Fibroblast of lung (primary cell): Measurements from ENCODE around the gene SLC15A2. TPM values are rescaled to one million over a fixed set of nuclear protein-coding genes. Genes with fewer than 3 reads are reported as not detected.

Experiments
- DNase-seq, 2 donors: peaks; one replicate each; pipeline versions ENCODE4 v3.0.0 to v3.0.0-alpha.2; 2010; ENCODE audit warnings: low read depth in 2 of 2
- H2AFZ ChIP-seq: 2 replicates; pipeline ENCODE4 v1.5.1; 2012; ENCODE audit warnings: low read length, control low read depth, inconsistent platforms
- H3K27ac ChIP-seq: 2 replicates; pipeline ENCODE4 v1.5.1; 2011; ENCODE audit warnings: low read length, control low read depth; ENCODE audit not compliant: insufficient read depth
- H3K27me3 ChIP-seq: 2 replicates; pipeline ENCODE4 v1.5.1; 2011; ENCODE audit warnings: mild to moderate bottlenecking, low read length; ENCODE audit not compliant: control insufficient read depth, insufficient read depth
- H3K36me3 ChIP-seq: 2 replicates; pipeline ENCODE4 v1.5.1; 2011; ENCODE audit warnings: low read length; ENCODE audit not compliant: control insufficient read depth, insufficient read depth
- H3K4me1 ChIP-seq: 2 replicates; pipeline ENCODE4 v1.5.1; 2011; ENCODE audit warnings: low read length; ENCODE audit not compliant: control insufficient read depth, insufficient read depth; ENCODE audit errors: extremely low read depth
- H3K4me2 ChIP-seq: 2 replicates; pipeline ENCODE4 v1.5.1; 2011; ENCODE audit warnings: low read length, control low read depth; ENCODE audit not compliant: insufficient read depth; ENCODE audit errors: extremely low read depth
- H3K4me3 ChIP-seq, 4 experiments: fragments of 200-600 bp in 1 of 4; sonication (generic) in 1 of 4; replicated peaks in 1 of 4; 2 replicates each; pipeline ENCODE4 v1.5.1; 2011 to 2016; ENCODE audit warnings: low read length in 4 of 4, low read depth in 3 of 4, mild to moderate bottlenecking in 3 of 4, control low read depth in 2 of 4, inconsistent platforms in 1 of 4, mixed read lengths in 1 of 4; ENCODE audit not compliant: insufficient read depth in 1 of 4; ENCODE audit errors: control extremely low read depth in 1 of 4
- H3K79me2 ChIP-seq: 2 replicates; pipeline ENCODE4 v1.5.1; 2012; ENCODE audit warnings: mild to moderate bottlenecking, low read length, inconsistent platforms; ENCODE audit not compliant: control insufficient read depth, insufficient read depth
- H3K9ac ChIP-seq: 2 replicates; pipeline ENCODE4 v1.5.1; 2011; ENCODE audit warnings: mild to moderate bottlenecking, low read length, control low read depth; ENCODE audit not compliant: insufficient read depth
- H3K9me3 ChIP-seq: 2 replicates; pipeline ENCODE4 v1.5.1; 2012; ENCODE audit warnings: low read depth, low read length; ENCODE audit not compliant: control insufficient read depth, insufficient read depth
- H4K20me1 ChIP-seq: 2 replicates; pipeline ENCODE4 v1.5.1; 2011; ENCODE audit warnings: low read length; ENCODE audit not compliant: control insufficient read depth, insufficient read depth; ENCODE audit errors: extremely low read depth
- CTCF ChIP-seq, 2 donors: IDR thresholded peaks in 1 of 2; conservative IDR thresholded peaks in 1 of 2; 1 replicate in 1 of 2; 2 replicates in 1 of 2; pipeline ENCODE4 v1.5.1; 2011 to 2012; ENCODE audit warnings: low read length in 2 of 2, control low read depth in 1 of 2, inconsistent platforms in 1 of 2, low read depth in 1 of 2, mild to moderate bottlenecking in 1 of 2
- EZH2 ChIP-seq: IDR thresholded peaks from 2 replicates; pipeline ENCODE4 v1.5.1; 2012; ENCODE audit warnings: low read length, control low read depth, mild to moderate bottlenecking; ENCODE audit errors: missing control alignments
- polyA plus RNA-seq, 2 donors: library from polyadenylated mRNA; depleted of rRNA in 1 of 2; stranded (reverse) in 1 of 2; unstranded in 1 of 2; fragments of >200 nt; gene quantifications; 2 replicates each; pipeline ENCODE4 v1.2.1, GENCODE V29; 2011 to 2012; ENCODE audit warnings: missing spikeins in 1 of 2
- total RNA-seq: library from RNA; depleted of rRNA; stranded (reverse); fragments of >200 nt; gene quantifications from 2 replicates; pipeline ENCODE4 v1.2.1, GENCODE V29; 2014

The SLC15A2 gene
- total and polyA plus RNA-seq, 2 donors (not counting 1 experiment from before 2014, with no cell fraction given): 0.31 to 0.33 TPM

- Histone ChIP-seq H3K4me3 (no peak overlapping the region), H3K4me2 (no peak overlapping the region), H3K27me3 (no peaks in the 10 kb centered on the region), H3K9ac (no peak overlapping the region), H4K20me1 (no peaks in the 10 kb centered on the region), H2AFZ (no peak overlapping the region), H3K27ac (no peak overlapping the region), H3K9me3 (no peaks in the 10 kb centered on the region), H3K79me2 (no peaks in the 10 kb centered on the region), H3K4me1 (no peaks in the 10 kb centered on the region), H3K36me3 (no peaks in the 10 kb centered on the region)
- TF ChIP-seq CTCF (conservative IDR thresholded peaks at IDR 0.05 in 1 of 2, IDR thresholded peaks at IDR 0.05 in 1 of 2; ENCODE audit: low read depth in 1 of 2, low read length in 2 of 2) (no peak), EZH2 (no peak)
- peak in 1 of 2 donors; percentile 38 for DNase-seq
Measured at GRCh38 chr3:121974601-121975111, 80.5 kb downstream of the SLC15A2 start.

GRCh38 chr3:121975702-121976302 lies 81.6 kb downstream of the SLC15A2 start:
- TF ChIP-seq EZH2: no peak
- no peak for TF ChIP-seq CTCF (conservative IDR thresholded peaks at IDR 0.05 in 1 of 2, IDR thresholded peaks at IDR 0.05 in 1 of 2; ENCODE audit: low read depth in 1 of 2, low read length in 2 of 2)
- no peaks in the 10 kb centered on the region for H3K27me3 ChIP-seq
- DNase-seq: no peak
- H3K79me2 ChIP-seq: no peaks in the 10 kb centered on the region
- H3K4me2 ChIP-seq: no peak overlapping the region
- H3K36me3 ChIP-seq: no peaks in the 10 kb centered on the region
- no peaks in the 10 kb centered on the region for H4K20me1 ChIP-seq
- H2AFZ ChIP-seq: no peak overlapping the region
- H3K9ac ChIP-seq: no peak overlapping the region
- H3K4me1 ChIP-seq: no peaks in the 10 kb centered on the region
- H3K4me3 ChIP-seq: no peak overlapping the region
- no peak overlapping the region for H3K27ac ChIP-seq
- H3K9me3 ChIP-seq: no peaks in the 10 kb centered on the region

GRCh38 chr3:121976727-121977126 lies 82.5 kb downstream of the SLC15A2 start:
- H3K36me3 ChIP-seq: no peaks in the 10 kb centered on the region
- H3K27ac ChIP-seq: no peak overlapping the region
- no peak overlapping the region for H2AFZ ChIP-seq
- TF ChIP-seq CTCF (conservative IDR thresholded peaks at IDR 0.05 in 1 of 2, IDR thresholded peaks at IDR 0.05 in 1 of 2; ENCODE audit: low read depth in 1 of 2, low read length in 2 of 2) (no peak), EZH2 (no peak)
- no peaks in the 10 kb centered on the region for H3K9me3 ChIP-seq
- no peaks in the 10 kb centered on the region for H4K20me1 ChIP-seq
- H3K4me2 ChIP-seq: no peak overlapping the region
- H3K79me2 ChIP-seq: no peaks in the 10 kb centered on the region
- H3K4me1 ChIP-seq: no peaks in the 10 kb centered on the region
- no peak overlapping the region for H3K9ac ChIP-seq
- no peak for DNase-seq
- H3K27me3 ChIP-seq: no peaks in the 10 kb centered on the region
- no peak overlapping the region for H3K4me3 ChIP-seq
